HG02678 (cell line): ENCODE data around the gene ZNF367.
"Not testable (repeated sequence)": the region's sequence is repeated elsewhere in the genome, so short reads cannot be mapped to it uniquely, and the experiment has no call there.

Experiments used
- ATAC-seq: cut with Tn5 transposase; IDR thresholded peaks from one replicate; pipeline ENCODE4 v1.9.1; 2021; ENCODE audit warnings: mild to moderate bottlenecking, moderate library complexity; ENCODE audit not compliant: unreplicated experiment

The ZNF367 gene

GRCh38 chr9:96400132-96400910 is 17.8 kb downstream of the ZNF367 start:
- ATAC-seq: no peak

- peak; percentile 18 for ATAC-seq
Measured at GRCh38 chr9:96399325-96399633, 18.9 kb downstream of the ZNF367 start.

- ATAC-seq: peak; percentile 76
Measured at GRCh38 chr9:96398582-96399324, 19.4 kb downstream of the ZNF367 start.

- no peak for ATAC-seq
Measured at GRCh38 chr9:96395964-96396363, 22.2 kb downstream of the ZNF367 start.

- ATAC-seq: no peak
Measured at GRCh38 chr9:96394832-96395496, 23.2 kb downstream of the ZNF367 start.

- ATAC-seq: no peak
Measured at GRCh38 chr9:96392263-96392662, 25.9 kb downstream of the ZNF367 start.

GRCh38 chr9:96391021-96391765 is 27.0 kb downstream of the ZNF367 start:
- ATAC-seq: no peak

- ATAC-seq: no peak
Measured at GRCh38 chr9:96388144-96388543, 30.0 kb downstream of the ZNF367 start.

GRCh38 chr9:96386157-96386556 is 32.0 kb downstream of the ZNF367 start:
- ATAC-seq: no peak

- ATAC-seq: peak; percentile 80
Measured at GRCh38 chr9:96383165-96383942, 34.8 kb downstream of the ZNF367 start, which contains the start of gene SLC35D2. SLC35D2 (minus strand) TSS chr9:96383711; CDS start chr9:96383634, 77 bp downstream.

- no peak for ATAC-seq
Measured at GRCh38 chr9:96382839-96383164, 35.4 kb downstream of the ZNF367 start.

GRCh38 chr9:96382175-96382574 is 36.0 kb downstream of the ZNF367 start:
- no peak for ATAC-seq

- no peak for ATAC-seq
Measured at GRCh38 chr9:96381696-96382095, 36.5 kb downstream of the ZNF367 start.

- ATAC-seq: no peak
Measured at GRCh38 chr9:96381125-96381524, 37.0 kb downstream of the ZNF367 start.

GRCh38 chr9:96379461-96379860 is 38.7 kb downstream of the ZNF367 start:
- ATAC-seq: no peak

- ATAC-seq: no peak
Measured at GRCh38 chr9:96378187-96378586, 40.0 kb downstream of the ZNF367 start.

GRCh38 chr9:96376891-96377874 is 41.0 kb downstream of the ZNF367 start:
- no peak for ATAC-seq

GRCh38 chr9:96375507-96375906 is 42.7 kb downstream of the ZNF367 start:
- not testable (repeated sequence) for ATAC-seq

GRCh38 chr9:96367943-96368342 is 50.2 kb downstream of the ZNF367 start:
- ATAC-seq: no peak
